ENCODE data around the gene PRTN3.
"Not testable (repeated sequence)": the region's sequence is repeated elsewhere in the genome, so short reads cannot be mapped to it uniquely, and the experiment has no call there.

PRTN3 gene

DNA sequence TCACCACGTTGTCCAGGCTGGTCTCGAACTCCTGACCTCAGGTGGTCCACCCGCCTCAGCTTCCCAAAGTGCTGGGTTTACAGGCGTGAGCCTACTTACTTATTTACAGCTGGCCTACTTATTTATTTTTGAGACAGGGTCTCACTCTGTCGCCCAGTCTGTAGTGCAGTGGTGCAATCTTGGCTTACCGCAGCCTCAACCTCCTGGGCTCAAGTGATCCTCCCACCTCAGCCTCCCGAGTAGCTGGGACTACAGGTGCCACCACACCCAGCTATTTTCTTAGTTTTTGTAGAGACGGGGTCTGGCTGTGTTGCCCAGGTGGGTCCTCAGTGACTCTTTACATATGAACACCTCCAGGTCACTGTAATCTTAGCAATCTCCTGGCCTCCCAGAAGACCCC, 8.4 kb downstream of the PRTN3 start:
- DNase-seq = not testable (repeated sequence)

DNA sequence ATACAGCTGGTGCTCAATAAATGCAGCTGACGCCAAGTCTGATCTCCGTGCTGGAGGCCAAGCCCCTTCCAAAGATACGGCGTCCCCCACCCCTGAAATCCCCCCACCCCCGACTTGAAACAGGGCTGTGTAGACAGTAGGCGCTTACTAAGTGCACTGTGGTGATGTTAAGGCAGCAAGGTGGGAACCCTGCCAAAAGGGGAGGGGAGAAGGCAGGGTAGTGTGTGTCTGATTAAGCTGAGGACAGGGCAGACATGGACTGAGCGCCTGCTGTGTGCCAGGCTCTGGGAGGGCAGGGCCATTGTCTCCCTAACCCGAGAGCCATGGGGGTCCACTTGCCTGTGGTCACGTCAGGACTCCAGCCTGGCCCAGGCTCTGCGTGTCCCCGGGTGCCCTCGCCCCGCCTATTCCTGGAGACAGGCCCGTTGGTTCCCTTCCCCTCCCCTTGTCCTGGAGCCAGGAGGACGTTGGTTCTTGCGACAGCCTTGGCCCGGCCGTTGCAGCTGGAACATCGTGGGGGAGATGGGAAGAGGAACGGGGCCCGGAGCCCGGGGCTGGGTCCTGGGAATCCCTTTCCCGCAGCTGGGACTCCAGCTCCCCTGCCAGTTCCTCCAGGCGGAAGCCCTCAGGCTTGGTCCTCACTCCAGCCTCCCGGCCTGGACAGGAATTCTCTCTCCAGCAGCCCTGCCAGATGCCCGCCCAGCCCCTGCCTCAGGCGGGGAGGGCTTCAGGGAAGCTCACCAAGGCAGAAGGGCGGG, 9.6 kb downstream of the PRTN3 start:
- DNase-seq = no peak

DNA sequence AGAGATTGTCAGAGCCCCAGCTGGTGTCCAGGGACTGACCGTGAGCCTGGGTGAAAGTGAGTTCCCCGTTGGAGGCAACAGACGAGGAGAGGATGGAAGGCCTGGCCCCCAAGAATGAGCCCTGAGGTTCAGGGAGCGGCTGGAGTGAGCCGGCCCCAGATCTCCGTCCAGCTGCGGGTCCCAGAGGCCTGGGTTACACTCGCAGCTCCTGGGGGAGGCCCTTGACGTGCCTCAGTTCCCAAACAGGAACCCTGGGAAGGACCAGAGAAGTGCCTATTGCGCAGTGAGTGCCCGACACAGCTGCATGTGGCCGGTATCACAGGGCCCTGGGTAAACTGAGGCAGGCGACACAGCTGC, 10.2 kb downstream of the PRTN3 start:
- no peak for DNase-seq

DNA sequence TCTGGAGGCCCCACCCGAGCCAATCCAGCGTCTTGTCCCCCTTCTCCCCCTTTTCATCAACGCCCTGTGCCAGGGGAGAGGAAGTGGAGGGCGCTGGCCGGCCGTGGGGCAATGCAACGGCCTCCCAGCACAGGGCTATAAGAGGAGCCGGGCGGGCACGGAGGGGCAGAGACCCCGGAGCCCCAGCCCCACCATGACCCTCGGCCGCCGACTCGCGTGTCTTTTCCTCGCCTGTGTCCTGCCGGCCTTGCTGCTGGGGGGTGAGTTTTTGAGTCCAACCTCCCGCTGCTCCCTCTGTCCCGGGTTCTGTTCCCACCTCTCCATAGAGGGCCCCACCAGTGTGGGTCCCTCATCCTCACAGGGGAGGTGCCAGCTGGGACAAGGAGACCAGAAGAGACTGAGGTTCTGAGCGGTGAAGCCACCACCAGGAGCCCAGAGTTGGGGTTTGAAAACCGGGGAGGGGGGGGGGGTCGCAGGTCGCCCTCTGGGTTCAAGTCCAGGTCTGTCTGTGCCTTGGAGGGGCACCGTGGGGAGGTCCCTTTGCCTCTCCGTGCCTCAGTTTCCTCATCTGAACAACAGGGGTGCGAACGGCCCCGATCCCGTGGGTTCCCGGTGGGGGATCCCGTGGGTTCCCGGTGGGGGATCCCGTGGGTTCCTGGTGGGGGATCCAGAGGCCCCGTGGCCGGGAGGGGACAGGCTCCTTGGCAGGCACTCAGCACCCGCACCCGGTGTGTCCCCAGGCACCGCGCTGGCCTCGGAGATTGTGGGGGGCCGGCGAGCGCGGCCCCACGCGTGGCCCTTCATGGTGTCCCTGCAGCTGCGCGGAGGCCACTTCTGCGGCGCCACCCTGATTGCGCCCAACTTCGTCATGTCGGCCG, 11.6 kb downstream of the PRTN3 start, which contains the start of gene ELANE:
ELANE (plus strand) TSS at position 168 of the 878 bp plus-strand sequence; CDS start at position 194, 26 bp downstream.
- DNase-seq = no peak

DNA sequence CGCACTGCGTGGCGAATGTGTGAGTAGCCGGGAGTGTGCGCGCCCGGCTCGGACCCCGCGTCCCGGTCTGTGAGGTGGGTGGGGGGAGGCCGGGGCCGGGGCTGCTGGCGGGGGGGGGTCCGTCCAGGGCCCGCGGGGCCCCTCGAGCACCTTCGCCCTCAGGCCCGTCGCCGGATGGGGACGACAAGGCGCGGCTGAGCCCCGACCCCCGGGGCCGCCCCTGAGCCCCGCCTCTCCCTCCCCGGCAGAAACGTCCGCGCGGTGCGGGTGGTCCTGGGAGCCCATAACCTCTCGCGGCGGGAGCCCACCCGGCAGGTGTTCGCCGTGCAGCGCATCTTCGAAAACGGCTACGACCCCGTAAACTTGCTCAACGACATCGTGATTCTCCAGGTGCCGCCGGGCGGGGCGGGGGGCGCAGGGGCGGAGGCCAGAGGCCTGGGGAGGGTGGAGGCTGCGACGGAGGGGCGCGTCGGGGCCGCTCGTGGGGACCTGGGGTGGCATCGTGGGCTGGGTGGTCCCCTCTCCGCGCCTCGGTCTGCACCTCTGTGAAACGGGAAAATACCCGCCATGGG, 12.3 kb downstream of the PRTN3 start:
- no peak for DNase-seq

DNA sequence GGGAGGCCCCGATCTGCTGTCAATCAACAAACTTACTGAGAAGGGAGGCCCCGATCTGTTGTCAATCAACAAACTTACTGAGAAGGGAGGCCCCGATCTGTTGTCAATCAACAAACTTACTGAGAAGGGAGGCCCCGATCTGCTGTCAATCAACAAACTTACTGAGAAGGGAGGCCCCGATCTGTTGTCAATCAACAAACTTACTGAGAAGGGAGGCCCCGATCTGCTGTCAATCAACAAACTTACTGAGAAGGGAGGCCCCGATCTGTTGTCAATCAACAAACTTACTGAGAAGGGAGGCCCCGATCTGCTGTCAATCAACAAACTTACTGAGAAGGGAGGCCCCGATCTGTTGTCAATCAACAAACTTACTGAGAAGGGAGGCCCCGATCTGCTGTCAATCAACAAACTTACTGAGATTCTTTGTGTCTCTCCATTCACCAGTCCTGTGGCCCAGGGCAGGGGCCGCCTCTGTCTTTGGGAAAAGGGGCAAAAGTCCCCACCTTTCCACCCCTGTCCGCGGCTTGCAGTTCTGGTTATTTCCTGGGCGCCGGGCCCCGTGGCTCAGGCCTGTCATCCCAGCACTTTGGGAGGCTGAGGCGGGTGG, 12.9 kb downstream of the PRTN3 start:
- not testable (repeated sequence) for DNase-seq

DNA sequence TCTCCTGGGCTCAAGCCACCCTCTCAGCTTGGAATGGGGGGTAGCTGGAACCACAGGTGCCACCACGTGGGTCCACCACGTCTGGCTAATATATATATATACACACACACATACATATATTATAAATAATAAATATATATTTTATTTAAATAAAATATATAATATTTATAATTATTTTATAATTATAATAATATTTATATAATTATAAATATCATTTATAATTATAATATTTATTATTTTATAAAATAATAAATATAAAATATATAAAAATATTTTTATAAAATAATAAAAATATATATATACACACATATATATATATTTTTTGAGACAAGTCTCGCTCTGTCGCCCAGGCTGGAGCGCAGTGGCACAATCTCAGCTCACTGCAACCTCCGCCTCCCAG, 13.8 kb downstream of the PRTN3 start:
- DNase-seq = no peak

DNA sequence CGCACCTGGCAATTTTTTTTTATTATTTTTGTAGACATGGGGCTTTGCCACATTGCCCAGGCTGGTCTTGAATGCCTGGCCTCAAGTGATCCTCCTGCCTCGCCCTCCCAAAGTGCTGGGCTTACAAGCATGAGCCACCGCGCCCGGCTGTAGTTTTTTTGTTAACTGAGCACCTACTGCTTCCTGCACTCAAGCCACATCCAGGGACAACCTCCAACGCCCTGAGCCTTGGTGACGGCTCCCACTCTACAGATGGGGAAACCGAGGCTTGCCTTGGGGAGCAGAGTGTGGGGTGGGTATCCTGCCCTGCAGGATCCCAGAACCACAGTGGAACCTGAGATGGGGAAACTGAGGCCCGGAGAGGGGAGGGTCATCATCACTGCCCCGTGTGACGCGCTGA, 14.3 kb downstream of the PRTN3 start:
- DNase-seq = no peak

DNA sequence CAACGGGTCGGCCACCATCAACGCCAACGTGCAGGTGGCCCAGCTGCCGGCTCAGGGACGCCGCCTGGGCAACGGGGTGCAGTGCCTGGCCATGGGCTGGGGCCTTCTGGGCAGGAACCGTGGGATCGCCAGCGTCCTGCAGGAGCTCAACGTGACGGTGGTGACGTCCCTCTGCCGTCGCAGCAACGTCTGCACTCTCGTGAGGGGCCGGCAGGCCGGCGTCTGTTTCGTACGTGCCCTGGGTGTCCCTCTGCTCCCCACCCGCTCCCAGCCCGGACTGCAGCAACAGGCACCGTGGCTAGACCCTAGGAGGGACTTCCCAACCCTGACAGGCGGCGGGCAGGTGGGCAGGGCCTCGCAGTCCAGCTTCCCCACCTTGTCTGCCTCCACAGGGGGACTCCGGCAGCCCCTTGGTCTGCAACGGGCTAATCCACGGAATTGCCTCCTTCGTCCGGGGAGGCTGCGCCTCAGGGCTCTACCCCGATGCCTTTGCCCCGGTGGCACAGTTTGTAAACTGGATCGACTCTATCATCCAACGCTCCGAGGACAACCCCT, 14.8 kb downstream of the PRTN3 start:
- no peak for DNase-seq

DNA sequence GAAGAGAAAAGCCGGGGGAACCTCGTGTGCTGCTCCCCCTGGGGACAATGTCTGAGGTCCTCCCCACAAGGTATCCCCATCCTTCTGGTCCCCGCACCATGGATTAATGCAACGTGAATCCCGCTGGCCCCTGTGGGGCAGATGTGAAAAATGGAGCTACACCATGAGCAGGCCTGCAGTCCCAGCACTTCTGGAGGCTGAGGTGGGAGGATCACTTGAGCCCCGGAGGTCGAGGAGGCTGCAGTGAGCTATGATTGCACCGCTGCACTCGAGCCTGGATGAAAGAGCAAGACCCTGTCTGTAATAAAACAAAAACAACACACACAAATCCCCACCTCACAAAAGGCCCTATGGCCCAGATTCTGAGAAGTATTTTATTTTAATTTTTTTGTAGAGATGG, 17.5 kb downstream of the PRTN3 start:
- no peak for DNase-seq

DNA sequence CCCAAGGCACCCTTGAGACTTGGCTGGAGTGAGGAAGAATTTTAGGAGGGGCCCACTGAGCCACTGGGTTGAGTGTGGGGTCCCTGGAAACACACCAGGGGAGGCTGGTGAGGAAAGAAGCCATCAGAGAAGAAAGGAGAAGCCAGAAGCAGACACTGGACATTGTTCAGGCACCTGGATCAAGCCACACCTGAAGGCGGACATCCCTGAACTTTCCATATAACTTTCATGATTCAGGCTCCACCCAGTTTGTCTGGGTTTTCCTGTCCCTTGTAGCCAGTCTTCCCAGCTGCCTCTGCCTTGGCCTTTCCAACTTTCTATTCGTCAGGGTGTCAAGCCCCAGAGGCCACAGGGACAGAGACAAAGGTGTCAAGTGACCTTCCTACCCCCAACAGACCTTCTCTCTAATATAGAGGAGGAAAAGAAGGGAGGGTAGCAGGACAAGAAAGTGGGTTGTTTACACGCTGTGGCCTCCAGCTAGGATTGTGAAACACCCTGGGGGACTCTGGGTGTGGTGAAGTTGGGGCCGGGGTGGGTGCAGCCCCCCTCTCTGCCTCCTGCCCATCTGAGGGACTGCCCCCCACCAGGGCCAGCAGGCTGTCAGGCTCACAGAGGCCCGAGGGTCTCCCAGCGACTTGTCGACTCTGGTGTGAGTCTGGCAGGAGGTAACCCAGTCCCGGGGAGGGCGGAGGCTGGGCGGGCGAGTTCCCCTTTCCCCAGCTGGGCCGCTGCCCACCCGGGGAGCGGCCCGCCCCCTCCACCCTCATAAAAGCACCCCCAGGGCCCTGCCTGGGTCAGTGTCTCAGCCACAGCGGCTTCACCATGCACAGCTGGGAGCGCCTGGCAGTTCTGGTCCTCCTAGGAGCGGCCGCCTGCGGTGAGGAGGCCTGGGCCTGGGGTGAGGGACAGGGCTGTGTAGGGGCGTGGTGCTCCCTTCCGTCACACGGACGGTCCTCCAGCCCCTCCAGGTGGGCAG, 18.4 kb downstream of the PRTN3 start, which contains the start of gene CFD:
CFD (plus strand) TSS at position 797 of the 976 bp plus-strand sequence; CDS start at position 823, 26 bp downstream.
- DNase-seq = no peak

DNA sequence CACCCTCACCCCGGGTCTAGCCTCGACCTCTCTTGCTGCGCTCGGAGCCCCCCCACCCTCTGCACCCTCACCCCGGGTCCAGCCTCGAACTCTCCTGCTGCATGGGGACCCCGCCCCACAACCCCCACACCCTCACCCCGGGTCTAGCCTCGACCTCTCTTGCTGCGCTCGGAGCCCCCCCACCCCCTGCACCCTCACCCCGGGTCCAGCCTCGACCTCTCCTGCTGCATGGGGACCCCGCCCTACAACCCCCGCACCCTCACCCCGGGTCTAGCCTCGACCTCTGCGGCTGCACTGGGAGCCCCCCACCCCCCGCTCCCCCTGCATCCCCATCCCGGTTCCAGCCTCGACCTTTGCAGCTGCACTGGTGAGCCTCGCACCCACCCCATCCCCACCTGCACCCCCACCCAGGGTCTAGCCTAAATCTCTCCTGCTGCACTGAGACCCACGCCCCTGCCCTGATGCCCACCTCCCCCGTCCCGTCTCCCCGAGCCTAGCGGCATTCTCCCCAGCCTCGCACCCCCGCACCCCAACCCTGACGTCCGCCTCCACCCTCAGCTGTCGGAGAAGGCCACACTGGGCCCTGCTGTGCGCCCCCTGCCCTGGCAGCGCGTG, 20.4 kb downstream of the PRTN3 start:
- DNase-seq = no peak

DNA sequence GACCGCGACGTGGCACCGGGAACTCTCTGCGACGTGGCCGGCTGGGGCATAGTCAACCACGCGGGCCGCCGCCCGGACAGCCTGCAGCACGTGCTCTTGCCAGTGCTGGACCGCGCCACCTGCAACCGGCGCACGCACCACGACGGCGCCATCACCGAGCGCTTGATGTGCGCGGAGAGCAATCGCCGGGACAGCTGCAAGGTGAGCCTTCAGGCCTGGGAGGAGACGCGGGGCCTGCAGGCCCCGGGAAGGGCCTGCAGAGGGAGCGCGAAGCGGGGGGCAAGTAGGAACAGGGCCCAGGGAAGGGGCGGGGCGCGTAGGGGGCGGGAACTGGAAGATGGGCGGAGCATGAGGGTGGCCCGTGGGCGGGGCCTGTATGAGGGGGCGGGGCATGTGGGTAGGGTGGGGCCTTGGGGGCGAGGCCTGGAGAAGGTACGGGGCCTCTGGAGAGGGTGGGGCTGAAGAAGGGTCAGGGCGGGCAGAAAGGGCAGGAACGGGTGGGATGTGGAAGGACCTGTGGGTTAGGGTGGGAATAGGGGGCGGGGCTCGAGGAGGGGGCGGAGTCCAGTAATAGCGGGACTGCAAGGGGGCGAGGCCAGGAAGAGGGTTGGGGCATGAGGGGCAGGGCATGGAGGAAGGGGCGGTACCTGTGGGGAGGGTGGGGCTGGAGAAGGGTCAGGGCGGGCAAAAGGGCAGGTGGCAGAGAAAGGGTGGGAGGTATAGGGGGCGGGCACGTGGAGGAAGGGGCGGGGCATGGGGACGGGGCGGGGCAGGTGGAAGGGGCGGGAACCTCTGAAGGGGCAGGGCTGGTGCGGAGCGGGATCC, 21.2 kb downstream of the PRTN3 start:
- DNase-seq = peak; percentile 65

DNA sequence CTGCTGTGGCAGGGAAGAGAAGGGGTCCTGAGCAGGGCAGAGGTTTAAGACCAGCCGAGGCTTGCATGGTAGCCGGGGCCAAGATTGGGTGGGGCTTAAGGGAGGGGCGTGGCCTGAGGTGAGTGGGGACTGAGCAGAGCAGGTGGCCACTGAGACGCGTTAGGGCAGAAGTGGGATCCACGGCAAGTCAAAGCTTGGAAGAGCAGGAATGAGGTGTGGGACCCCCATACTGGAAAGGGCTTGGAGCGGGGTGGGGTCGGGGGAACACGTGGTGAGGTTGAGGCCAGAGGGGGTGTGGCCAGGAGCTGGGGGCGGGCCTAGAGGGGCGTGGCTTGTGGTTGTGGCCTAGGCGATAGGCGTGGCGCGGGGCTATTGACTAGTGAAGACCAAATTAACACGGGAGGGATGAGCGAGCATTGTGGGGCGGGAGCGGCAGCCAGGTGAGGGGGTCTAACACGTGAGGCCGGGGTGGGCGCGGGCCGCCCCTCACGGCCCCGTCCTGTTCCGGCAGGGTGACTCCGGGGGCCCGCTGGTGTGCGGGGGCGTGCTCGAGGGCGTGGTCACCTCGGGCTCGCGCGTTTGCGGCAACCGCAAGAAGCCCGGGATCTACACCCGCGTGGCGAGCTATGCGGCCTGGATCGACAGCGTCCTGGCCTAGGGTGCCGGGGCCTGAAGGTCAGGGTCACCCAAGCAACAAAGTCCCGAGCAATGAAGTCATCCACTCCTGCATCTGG, 21.9 kb downstream of the PRTN3 start:
- peak; percentile 72 for DNase-seq

DNA sequence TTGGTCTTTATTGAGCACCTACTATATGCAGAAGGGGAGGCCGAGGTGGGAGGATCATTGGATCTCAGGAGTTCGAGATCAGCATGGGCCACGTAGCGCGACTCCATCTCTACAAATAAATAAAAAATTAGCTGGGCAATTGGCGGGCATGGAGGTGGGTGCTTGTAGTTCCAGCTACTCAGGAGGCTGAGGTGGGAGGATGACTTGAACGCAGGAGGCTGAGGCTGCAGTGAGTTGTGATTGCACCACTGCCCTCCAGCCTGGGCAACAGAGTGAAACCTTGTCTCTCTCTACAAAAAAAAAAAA, 22.5 kb downstream of the PRTN3 start:
- DNase-seq = no peak

DNA sequence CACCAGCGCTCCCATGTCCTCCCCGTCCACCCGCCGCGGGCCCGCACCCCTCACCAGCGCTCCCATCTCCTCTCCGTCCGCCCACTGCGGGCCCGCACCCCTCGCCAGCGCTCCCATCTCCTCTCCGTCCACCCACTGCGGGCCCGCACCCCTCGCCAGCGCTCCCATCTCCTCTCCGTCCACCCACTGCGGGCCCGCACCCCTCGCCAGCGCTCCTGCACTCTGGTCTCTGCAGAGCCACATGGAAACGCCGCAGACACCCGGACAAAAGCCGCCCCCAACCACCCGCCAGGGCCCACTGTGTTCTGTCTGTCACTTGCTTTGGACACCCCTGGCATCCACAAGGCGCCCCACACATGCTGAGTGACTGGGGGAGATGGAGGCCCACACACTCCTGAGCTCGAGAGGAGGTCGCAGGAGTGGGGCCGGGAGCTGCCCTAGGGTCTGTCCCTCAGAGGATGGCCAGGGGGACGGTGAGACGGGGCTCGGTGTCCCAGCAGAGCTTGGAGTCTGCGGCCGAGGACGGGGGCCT, 26.0 kb downstream of the PRTN3 start:
- no peak for DNase-seq

DNA sequence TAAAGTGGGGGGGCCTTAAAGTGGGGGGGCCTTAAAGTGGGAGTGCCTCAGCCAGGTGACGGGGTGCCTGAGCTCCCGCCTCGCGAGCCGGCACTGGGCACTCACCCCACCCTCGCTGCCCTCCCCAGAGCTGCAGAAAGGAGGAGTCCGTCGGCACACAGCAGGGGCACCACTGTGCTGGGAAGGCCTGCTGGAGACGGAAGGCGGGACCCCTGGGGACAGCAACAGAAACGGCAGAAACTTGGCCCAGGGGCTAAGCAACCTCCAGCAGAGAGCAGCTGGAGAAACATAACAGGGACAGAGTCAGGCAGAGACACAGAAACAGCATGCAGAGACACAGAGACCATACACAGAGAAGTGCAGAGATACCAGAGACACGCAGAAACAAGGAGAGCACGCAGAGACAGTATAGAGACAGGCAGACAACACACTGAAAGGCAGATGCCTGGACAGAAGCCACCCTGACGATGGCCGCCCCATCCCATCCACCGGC, 26.5 kb downstream of the PRTN3 start:
- DNase-seq = no peak

DNA sequence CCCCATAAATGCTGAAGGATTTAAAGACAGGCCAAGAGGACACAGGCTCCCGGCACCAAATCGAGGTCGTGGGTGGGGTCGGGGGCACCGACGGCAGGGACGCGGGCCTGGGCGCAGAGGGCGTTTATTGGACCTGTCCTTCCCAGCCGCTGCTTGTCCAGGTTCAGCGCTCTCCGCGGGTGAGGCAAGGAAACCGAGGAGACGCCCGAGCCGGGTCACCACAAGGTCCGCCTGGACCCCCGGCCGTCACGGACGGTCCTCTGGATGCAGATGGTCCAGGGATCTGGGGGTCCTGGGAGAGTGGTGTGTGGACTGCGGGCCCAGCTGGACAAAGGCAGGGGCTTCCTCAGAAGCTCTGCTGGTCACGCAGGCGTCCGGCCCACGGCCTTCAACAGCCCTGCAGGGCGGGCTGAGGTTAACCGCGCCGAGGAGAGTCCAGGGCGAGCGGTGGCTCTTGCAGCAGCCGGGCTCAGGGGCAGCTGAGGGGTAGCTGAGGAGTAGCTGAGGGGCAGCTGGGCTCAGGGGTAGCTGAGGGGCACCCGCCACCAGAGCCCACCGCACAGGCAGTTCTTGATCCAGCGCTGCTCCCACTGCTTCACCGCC, 27.2 kb downstream of the PRTN3 start:
- no peak for DNase-seq
